HepG2 (cell line): ENCODE data around the gene TSEN54. TPM values are rescaled to one million over a fixed set of nuclear protein-coding genes. Genes with fewer than 3 reads are reported as not detected.
A peak's percentile ranks its signal among the peaks of the same experiment; 100 is the strongest.

Source experiments
- CAMTA2 ChIP-seq: sonication (generic); formaldehyde crosslinking; IDR thresholded peaks from 2 replicates; pipeline ENCODE4 v1.4.0; 2020; ENCODE audit warnings: mild to moderate bottlenecking, missing genetic modification reagents, borderline replicate concordance
- CHCHD3 ChIP-seq: sonication (generic); formaldehyde crosslinking; IDR thresholded peaks from 2 replicates; pipeline ENCODE4 v1.8.0; 2022; ENCODE audit warnings: mild to moderate bottlenecking, missing genetic modification reagents, moderate library complexity
- FOSL2 ChIP-seq: sonication (generic); formaldehyde crosslinking; IDR thresholded peaks from 2 replicates; pipeline ENCODE4 v1.4.0; 2020; ENCODE audit warnings: missing genetic modification reagents
- FOXO1 ChIP-seq: sonication (generic); formaldehyde crosslinking; IDR thresholded peaks from 2 replicates; pipeline ENCODE4 v1.4.0; 2020; ENCODE audit warnings: missing genetic modification reagents
- KDM1A ChIP-seq: IDR thresholded peaks from 2 replicates; pipeline ENCODE4 v1.6.1; 2016; ENCODE audit warnings: missing compliant biosample characterization
- KDM6A ChIP-seq: IDR thresholded peaks from 2 replicates; pipeline ENCODE4 v1.6.1; 2016; ENCODE audit warnings: low read depth
- MED13 ChIP-seq: sonication (generic); formaldehyde crosslinking; IDR thresholded peaks from 2 replicates; pipeline ENCODE4 v1.5.0; 2020; ENCODE audit warnings: missing genetic modification reagents
- MED8 ChIP-seq: sonication (generic); formaldehyde crosslinking; IDR thresholded peaks from 2 replicates; pipeline ENCODE4 v1.8.1; 2023; ENCODE audit warnings: mild to moderate bottlenecking, missing genetic modification reagents; ENCODE audit not compliant: insufficient replicate concordance
- NRL ChIP-seq: sonication (generic); formaldehyde crosslinking; IDR thresholded peaks from 2 replicates; pipeline ENCODE4 v1.5.0; 2020; ENCODE audit warnings: missing genetic modification reagents, mild to moderate bottlenecking, moderate library complexity, borderline replicate concordance
- PPARG ChIP-seq: conservative IDR thresholded peaks from 2 replicates; pipeline ENCODE4 v1.6.1; 2016; ENCODE audit warnings: missing biosample characterization, missing genetic modification reagents
- RBFOX2 ChIP-seq: fragments of 200-400 bp; formaldehyde crosslinking; IDR thresholded peaks from 2 replicates; pipeline ENCODE4 v1.6.1; 2017; ENCODE audit warnings: low read depth, mild to moderate bottlenecking, low read length
- YEATS2 ChIP-seq: sonication (generic); formaldehyde crosslinking; IDR thresholded peaks from 2 replicates; pipeline ENCODE4 v1.4.0; 2020; ENCODE audit warnings: missing genetic modification reagents, borderline replicate concordance
- ZFP37 ChIP-seq: sonication (generic); formaldehyde crosslinking; IDR thresholded peaks from 2 replicates; pipeline ENCODE4 v1.4.0; 2020; ENCODE audit warnings: missing genetic modification reagents, borderline replicate concordance
- ZNF331 ChIP-seq: sonication (generic); formaldehyde crosslinking; IDR thresholded peaks from 2 replicates; pipeline ENCODE4 v1.4.0; 2020; ENCODE audit warnings: missing genetic modification reagents
- ZNF354B ChIP-seq: sonication (generic); formaldehyde crosslinking; IDR thresholded peaks from 2 replicates; pipeline ENCODE4 v1.8.0; 2022; ENCODE audit warnings: mild to moderate bottlenecking, missing genetic modification reagents
- ZNF362 ChIP-seq: sonication (generic); formaldehyde crosslinking; IDR thresholded peaks from 2 replicates; pipeline ENCODE4 v1.4.0; 2020; ENCODE audit warnings: missing genetic modification reagents, mild to moderate bottlenecking, borderline replicate concordance
- ZNF446 ChIP-seq: sonication (generic); formaldehyde crosslinking; IDR thresholded peaks from 2 replicates; pipeline ENCODE4 v1.5.0; 2020; ENCODE audit warnings: mild to moderate bottlenecking, missing genetic modification reagents
- ZNF546 ChIP-seq: sonication (generic); formaldehyde crosslinking; conservative IDR thresholded peaks from 2 replicates; pipeline ENCODE4 v1.8.1; 2023; ENCODE audit warnings: mild to moderate bottlenecking, missing genetic modification reagents
- ZNF589 ChIP-seq: sonication (generic); formaldehyde crosslinking; conservative IDR thresholded peaks from 2 replicates; pipeline ENCODE4 v1.8.0; 2022; ENCODE audit warnings: mild to moderate bottlenecking, moderate library complexity, missing genetic modification reagents
- ZNF598 ChIP-seq: sonication (generic); formaldehyde crosslinking; IDR thresholded peaks from 2 replicates; pipeline ENCODE4 v1.5.1; 2020; ENCODE audit warnings: mild to moderate bottlenecking, missing genetic modification reagents, borderline replicate concordance
- ZNF605 ChIP-seq: sonication (generic); formaldehyde crosslinking; IDR thresholded peaks from 2 replicates; pipeline ENCODE4 v1.8.0; 2022; ENCODE audit warnings: mild to moderate bottlenecking, missing genetic modification reagents
- ZNF788 ChIP-seq: sonication (generic); formaldehyde crosslinking; IDR thresholded peaks from 2 replicates; pipeline ENCODE4 v1.5.0; 2020; ENCODE audit warnings: mild to moderate bottlenecking, missing genetic modification reagents, borderline replicate concordance
- polyA plus RNA-seq, 8 experiments: library from polyadenylated mRNA; depleted of rRNA in 3 of 8; stranded (reverse) in 7 of 8; unstranded in 1 of 8; fragments of >200 nt; fragmentation: Illumina TruSeq in 4 of 8; extraction: Trizol in 4 of 8; gene quantifications; 2 replicates each; pipeline versions ENCODE4 v1.2.1 to v1.2.3, GENCODE V29; 2011 to 2016; ENCODE audit warnings: low read depth in 4 of 8, missing spikeins in 1 of 8, mixed read lengths in 1 of 8; ENCODE audit not compliant: insufficient read depth in 1 of 8
- total RNA-seq, 5 experiments: library from RNA; depleted of rRNA; stranded (reverse); fragments of >200 nt; fragmentation: Illumina TruSeq; extraction: Trizol; gene quantifications; 2 replicates each; pipeline ENCODE4 v1.2.3, GENCODE V29; 2016; ENCODE audit warnings: low read depth in 1 of 5
- TF ChIP-seq, protein P1 (sequence below): IDR thresholded peaks from 2 replicates; pipeline ENCODE4 v1.6.1; 2016; ENCODE audit warnings: low read depth, borderline replicate concordance
- TF ChIP-seq, protein P2 (sequence below): sonication (generic); formaldehyde crosslinking; IDR thresholded peaks from 2 replicates; pipeline ENCODE4 v1.8.1; 2023; ENCODE audit warnings: missing genetic modification reagents, mild to moderate bottlenecking, borderline replicate concordance
- TF ChIP-seq, protein P3 (sequence below): sonication (generic); formaldehyde crosslinking; IDR thresholded peaks from 2 replicates; pipeline ENCODE4 v1.9.0; 2021; ENCODE audit warnings: missing genetic modification reagents, borderline replicate concordance
- TF ChIP-seq, protein P4 (sequence below): IDR thresholded peaks from 2 replicates; pipeline ENCODE4 v1.6.1; 2012; ENCODE audit warnings: inconsistent platforms

Gene TSEN54
- total and polyA plus RNA-seq, 2 of the 13 experiments (the other 11 are each of a cell fraction or from before 2014, with no cell fraction given) = 62.9 to 63.3 TPM

DNA sequence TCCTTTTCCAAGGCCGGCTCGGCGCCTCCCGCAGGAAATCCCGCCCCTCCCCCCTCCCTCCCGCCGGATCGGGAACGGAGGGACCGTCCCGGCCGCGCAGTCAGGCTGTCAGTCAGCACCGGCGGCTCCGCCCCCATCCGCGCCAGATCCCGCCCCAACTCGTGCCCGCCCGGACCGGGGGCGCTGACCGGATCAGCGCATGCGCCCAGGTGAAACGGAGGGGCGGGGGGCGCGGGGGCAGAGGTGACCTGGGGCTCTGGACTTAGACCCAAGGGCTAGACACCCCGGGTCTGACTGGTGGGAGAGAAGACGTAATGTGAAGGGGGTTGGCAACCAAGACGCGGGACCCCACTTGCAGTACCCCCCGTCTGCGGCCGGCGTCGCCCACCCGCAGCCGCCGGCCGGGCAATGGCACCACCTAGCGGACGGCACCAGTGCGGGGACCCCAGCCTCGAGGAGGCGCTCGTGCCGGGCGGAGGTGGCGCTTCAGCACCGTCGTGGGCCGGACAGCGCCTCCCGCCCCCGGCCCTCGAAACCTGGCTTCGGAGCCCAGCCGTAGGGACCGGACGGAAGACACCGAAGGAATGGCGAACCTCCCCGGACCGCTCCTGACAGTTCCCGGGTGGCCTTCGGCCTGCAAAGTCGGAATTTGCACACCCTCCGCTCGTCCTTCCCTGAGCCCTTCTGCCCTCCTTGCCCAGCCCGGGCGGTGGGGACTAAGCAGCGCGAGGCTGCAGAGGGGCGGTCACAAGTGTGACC is 653 bp upstream of the TSEN54 start, which contains the start of gene CASKIN2 (continued):
- TF ChIP-seq CHCHD3 = peak; percentile 67
- TF ChIP-seq NRL (CRISPR knock-in tag) = peak; percentile 97
- peak; percentile 80 for TF ChIP-seq MED8 (CRISPR knock-in tag)
- TF ChIP-seq, protein P1, sequence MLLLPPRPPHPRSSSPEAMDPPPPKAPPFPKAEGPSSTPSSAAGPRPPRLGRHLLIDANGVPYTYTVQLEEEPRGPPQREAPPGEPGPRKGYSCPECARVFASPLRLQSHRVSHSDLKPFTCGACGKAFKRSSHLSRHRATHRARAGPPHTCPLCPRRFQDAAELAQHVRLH (CRISPR knock-in tag) = peak; percentile 95; the same call in 1 of the 2 replicates
- peak; percentile 99 for TF ChIP-seq ZNF446 (CRISPR knock-in tag)
- TF ChIP-seq KDM6A = no peak
- peak; percentile 99 for TF ChIP-seq CAMTA2 (CRISPR knock-in tag)
- peak; percentile 93 for TF ChIP-seq ZNF589 (CRISPR knock-in tag)
- TF ChIP-seq, protein P2, sequence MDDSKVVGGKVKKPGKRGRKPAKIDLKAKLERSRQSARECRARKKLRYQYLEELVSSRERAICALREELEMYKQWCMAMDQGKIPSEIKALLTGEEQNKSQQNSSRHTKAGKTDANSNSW (CRISPR knock-in tag) = peak; percentile 97; the same call in 1 of the 2 replicates
- peak; percentile 86; the same call in 1 of the 2 replicates for TF ChIP-seq MED13 (CRISPR knock-in tag)
- TF ChIP-seq ZNF331 = peak; percentile 91
- TF ChIP-seq KDM1A (CRISPR knock-in tag) = peak; percentile 74; the same call in 1 of the 2 replicates
- TF ChIP-seq ZNF605 (CRISPR knock-in tag) = peak; percentile 91
- TF ChIP-seq, protein P3, sequence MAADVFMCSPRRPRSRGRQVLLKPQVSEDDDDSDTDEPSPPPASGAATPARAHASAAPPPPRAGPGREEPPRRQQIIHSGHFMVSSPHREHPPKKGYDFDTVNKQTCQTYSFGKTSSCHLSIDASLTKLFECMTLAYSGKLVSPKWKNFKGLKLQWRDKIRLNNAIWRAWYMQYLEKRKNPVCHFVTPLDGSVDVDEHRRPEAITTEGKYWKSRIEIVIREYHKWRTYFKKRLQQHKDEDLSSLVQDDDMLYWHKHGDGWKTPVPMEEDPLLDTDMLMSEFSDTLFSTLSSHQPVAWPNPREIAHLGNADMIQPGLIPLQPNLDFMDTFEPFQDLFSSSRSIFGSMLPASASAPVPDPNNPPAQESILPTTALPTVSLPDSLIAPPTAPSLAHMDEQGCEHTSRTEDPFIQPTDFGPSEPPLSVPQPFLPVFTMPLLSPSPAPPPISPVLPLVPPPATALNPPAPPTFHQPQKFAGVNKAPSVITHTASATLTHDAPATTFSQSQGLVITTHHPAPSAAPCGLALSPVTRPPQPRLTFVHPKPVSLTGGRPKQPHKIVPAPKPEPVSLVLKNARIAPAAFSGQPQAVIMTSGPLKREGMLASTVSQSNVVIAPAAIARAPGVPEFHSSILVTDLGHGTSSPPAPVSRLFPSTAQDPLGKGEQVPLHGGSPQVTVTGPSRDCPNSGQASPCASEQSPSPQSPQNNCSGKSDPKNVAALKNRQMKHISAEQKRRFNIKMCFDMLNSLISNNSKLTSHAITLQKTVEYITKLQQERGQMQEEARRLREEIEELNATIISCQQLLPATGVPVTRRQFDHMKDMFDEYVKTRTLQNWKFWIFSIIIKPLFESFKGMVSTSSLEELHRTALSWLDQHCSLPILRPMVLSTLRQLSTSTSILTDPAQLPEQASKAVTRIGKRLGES (CRISPR knock-in tag) = peak; percentile 85; the same call in 1 of the 2 replicates
- peak; percentile 73 for TF ChIP-seq FOSL2
- TF ChIP-seq PPARG (CRISPR knock-in tag) = no peak; the same call in 1 of the 2 replicates
- TF ChIP-seq ZNF362 = peak; percentile 79; the same call in 1 of the 2 replicates
- peak; percentile 89 for TF ChIP-seq ZNF598 (CRISPR knock-in tag)
- peak; percentile 90 for TF ChIP-seq ZNF788 (CRISPR knock-in tag)
- TF ChIP-seq ZFP37 (CRISPR knock-in tag) = peak; percentile 60; the same call in 1 of the 2 replicates
- peak; percentile 32; the same call in 1 of the 2 replicates for TF ChIP-seq YEATS2 (CRISPR knock-in tag)
- no peak; the same call in 1 of the 2 replicates for TF ChIP-seq ZNF354B (CRISPR knock-in tag)
- peak; percentile 97 for TF ChIP-seq ZNF546 (CRISPR knock-in tag)
- peak; percentile 72; the same call in 1 of the 2 replicates for TF ChIP-seq FOXO1
- TF ChIP-seq, protein P4, sequence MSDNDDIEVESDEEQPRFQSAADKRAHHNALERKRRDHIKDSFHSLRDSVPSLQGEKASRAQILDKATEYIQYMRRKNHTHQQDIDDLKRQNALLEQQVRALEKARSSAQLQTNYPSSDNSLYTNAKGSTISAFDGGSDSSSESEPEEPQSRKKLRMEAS = peak; percentile 83; the same call in 1 of the 2 replicates
- TF ChIP-seq RBFOX2 = 0 out of 2 replicates have a peak, but pooled peaks have one; percentile 38
